ENCODE measurements around the gene LARGE1. TPM values are rescaled to one million over a fixed set of nuclear protein-coding genes. Genes with fewer than 3 reads are reported as not detected.
"Not testable (repeated sequence)": the region's sequence is repeated elsewhere in the genome, so short reads cannot be mapped to it uniquely, and the experiment has no call there.

The LARGE1 gene
- total RNA-seq, 4 donors from 2014 or later: 78.1 to 156 (median 104) TPM

DNA sequence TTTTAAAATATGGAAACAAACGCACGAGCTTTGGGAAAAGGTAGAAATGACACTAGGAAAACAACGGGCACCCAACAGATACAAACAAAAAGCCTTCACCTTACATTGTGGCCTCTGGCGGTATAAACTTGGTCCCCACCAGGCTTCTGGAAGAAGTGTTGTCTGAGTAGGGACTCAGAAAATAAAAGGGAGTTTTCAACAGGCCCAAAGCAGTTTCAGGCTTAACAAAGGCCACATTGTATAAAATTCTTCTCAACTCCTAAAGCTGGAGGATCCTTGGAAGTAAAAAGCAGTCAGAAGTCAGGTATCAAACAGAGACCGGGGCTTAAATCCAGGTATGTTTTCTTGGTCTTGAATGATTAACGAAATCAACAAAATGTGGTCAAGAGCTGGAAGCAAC is 61.0 kb downstream of the LARGE1 start:
- no peak for DNase-seq
- H3K4me1 ChIP-seq: no peaks in the 10 kb centered on the region
- no peaks in the 10 kb centered on the region for H3K9me3 ChIP-seq
- H3K27ac ChIP-seq: no peak overlapping the region
- no peak for TF ChIP-seq POLR2A (IDR thresholded peaks at IDR 0.05)
- TF ChIP-seq, protein P1, sequence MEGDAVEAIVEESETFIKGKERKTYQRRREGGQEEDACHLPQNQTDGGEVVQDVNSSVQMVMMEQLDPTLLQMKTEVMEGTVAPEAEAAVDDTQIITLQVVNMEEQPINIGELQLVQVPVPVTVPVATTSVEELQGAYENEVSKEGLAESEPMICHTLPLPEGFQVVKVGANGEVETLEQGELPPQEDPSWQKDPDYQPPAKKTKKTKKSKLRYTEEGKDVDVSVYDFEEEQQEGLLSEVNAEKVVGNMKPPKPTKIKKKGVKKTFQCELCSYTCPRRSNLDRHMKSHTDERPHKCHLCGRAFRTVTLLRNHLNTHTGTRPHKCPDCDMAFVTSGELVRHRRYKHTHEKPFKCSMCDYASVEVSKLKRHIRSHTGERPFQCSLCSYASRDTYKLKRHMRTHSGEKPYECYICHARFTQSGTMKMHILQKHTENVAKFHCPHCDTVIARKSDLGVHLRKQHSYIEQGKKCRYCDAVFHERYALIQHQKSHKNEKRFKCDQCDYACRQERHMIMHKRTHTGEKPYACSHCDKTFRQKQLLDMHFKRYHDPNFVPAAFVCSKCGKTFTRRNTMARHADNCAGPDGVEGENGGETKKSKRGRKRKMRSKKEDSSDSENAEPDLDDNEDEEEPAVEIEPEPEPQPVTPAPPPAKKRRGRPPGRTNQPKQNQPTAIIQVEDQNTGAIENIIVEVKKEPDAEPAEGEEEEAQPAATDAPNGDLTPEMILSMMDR (IDR thresholded peaks at IDR 0.05): no peak
- no peaks in the 10 kb centered on the region for H3K36me3 ChIP-seq
- no peak overlapping the region for H3K4me3 ChIP-seq
- H3K27me3 ChIP-seq: no peaks in the 10 kb centered on the region

DNA sequence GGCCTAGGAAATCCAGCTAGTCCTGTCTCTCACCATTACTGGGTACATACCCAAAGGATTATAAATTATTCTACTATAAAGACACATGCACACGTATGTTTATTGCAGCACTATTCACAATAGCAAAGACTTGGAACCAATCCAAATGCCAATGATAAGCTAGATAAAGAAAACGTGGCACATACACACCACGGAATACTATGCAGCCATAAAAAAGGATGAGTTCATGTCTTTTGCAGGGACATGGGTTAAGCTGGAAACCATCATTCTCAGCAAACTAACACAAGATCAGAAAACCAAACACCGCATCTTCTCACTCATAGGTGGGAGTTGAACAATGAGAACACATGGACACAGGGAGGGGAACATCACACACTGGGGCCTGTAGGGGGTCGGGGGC is 61.6 kb downstream of the LARGE1 start:
- H3K36me3 ChIP-seq, H3K4me3 ChIP-seq, H3K9me3 ChIP-seq, H3K27ac ChIP-seq, DNase-seq, H3K4me1 ChIP-seq, H3K27me3 ChIP-seq: not testable (repeated sequence)

DNA sequence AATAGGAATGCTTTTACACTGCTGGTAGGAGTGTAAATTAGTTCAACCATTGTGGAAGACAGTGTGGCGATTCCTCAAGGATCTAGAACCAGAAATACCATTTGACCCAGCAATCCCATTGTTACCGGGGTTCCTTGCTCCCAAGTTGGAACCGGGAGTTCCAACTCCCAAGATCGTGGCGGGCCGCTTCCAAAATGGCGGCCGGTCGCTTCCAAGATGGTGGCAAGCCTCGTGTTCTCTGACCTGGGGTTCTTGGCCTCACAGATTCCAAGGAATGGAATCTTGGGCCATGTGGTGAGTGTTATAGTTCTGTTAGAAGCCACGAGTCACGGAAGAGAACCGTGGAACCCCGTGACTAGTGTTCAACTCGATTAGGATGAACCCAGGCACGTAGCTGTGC is 62.5 kb downstream of the LARGE1 start:
- not testable (repeated sequence) for H3K36me3 ChIP-seq, H3K27me3 ChIP-seq, DNase-seq, H3K9me3 ChIP-seq, H3K27ac ChIP-seq, H3K4me3 ChIP-seq, H3K4me1 ChIP-seq

DNA sequence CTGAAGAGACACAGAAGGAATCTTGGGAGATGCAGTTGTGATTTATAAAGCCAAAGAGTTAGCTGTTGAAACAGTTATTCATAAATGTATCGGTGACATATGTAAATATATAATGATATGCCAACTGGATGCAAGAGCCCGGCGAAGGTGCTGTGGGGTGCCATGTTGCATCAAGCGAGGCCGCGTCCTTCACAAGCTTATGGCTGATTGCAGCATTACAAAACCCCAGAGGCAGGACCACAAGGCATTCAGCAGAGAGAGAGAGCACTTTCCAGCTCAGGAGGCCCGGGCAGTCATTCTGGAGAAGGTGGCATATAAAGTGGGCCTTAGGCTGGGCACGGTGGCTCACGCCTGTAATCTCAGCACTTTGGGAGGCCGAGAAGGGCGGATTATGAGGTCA is 65.6 kb downstream of the LARGE1 start:
- DNase-seq: no peak
- peak overlapping the region in 2 of 4 donors; percentile 3 to 60 for H3K27ac ChIP-seq
- H3K27me3 ChIP-seq: no peaks in the 10 kb centered on the region
- H3K9me3 ChIP-seq: no peaks in the 10 kb centered on the region
- TF ChIP-seq, protein P1 (IDR thresholded peaks at IDR 0.05): no peak
- H3K4me1 ChIP-seq: peaks cover 0 to 28% (median 4%) of the 10 kb centered on the region in 4 donors
- no peak overlapping the region for H3K4me3 ChIP-seq
- H3K36me3 ChIP-seq: no peaks in the 10 kb centered on the region

DNA sequence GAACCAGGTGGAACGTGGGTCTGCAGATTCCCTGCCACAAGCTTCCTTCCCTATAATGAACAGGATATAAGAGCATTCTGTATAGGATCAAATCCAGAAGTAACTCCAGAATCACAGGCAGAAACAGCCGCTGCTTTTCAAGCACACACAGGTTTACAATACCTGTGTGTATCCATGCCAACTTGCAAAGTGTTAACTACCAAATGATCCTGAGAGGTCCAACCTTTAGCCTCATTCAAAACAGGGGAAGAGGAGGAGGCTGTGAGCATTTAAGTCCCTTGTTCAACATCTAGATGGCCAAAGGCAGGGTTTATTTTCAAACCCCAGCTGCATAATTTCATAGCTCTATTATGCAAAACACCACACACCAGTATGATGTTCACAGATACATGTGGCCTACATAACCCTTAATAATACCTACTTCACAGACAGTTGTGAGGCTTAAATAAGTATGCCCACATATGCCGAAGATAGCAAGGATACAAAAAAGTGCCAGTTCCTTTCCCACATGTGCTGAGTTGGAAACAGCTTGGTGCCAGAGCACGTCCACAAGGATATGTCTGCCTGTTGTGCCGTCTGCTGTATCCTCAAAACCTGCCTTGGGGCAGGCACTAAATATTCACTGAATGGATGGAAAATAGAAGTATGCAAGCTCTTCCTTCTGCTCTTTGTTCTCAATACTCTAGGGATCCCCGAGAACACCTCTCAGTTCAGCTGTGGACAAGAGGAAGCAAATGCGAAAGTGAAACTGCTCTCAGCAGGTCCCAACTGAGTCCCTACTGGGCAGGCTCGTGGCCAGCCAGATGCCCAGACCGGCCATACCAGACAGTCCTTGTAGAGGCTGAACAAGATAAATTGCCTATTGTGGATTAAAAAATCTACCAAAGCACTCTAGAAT is 66.8 kb downstream of the LARGE1 start:
- Histone ChIP-seq H3K36me3 (no peaks in the 10 kb centered on the region), H3K27ac (peak overlapping the region; percentile 44 to 83 (median 57)), H3K27me3 (no peaks in the 10 kb centered on the region), H3K4me1 (peaks cover 0 to 28% (median 4%) of the 10 kb centered on the region in 4 donors), H3K9me3 (no peaks in the 10 kb centered on the region), H3K4me3 (peak overlapping the region; percentile 6 to 48 (median 32))
- DNase-seq: peak; percentile 47 to 81 (median 63)
- TF ChIP-seq POLR2A (IDR thresholded peaks at IDR 0.05): no peak
- TF ChIP-seq, protein P1 (IDR thresholded peaks at IDR 0.05): peak in 1 of 6 experiments; percentile 1

DNA sequence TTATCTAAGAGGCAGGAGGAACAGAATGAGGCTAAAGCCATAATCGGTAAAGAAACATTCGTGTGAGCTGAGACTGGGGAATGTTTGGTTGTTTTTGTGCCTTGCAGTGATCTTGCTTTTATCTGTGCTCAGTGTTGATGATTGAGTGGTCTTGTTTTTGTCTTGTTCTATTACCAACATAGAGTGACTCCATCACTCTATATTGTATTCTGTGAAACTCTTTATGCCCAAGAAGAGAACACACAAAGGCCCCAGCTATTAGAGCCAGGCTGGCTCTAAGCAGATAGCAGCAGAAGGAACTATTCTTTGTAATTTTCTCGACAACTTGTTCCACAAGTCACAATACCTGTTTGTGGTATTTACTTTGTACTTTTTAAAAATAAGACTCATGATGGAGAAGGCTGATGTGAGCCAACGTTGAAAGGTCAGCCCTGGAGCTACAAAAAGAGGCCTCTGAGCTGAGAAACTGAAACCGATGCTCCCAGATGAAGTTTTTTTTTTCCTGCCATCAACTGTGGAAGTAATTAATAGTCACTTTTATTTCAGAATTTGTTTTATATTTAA is 68.4 kb downstream of the LARGE1 start:
- DNase-seq: no peak
- no peak for TF ChIP-seq POLR2A (IDR thresholded peaks at IDR 0.05)
- TF ChIP-seq, protein P1 (IDR thresholded peaks at IDR 0.05): no peak
- no peaks in the 10 kb centered on the region for H3K27me3 ChIP-seq
- no peak overlapping the region for H3K4me3 ChIP-seq
- H3K9me3 ChIP-seq: no peaks in the 10 kb centered on the region
- peaks cover 0 to 28% (median 4%) of the 10 kb centered on the region in 4 donors for H3K4me1 ChIP-seq
- H3K27ac ChIP-seq: peak overlapping the region in 3 of 4 donors; percentile 3 to 50 (median 3)
- H3K36me3 ChIP-seq: no peaks in the 10 kb centered on the region

Data from Peyer's patch (tissue), 4 donors.